ENCODE data around the gene ZBTB20. TPM values are rescaled to one million over a fixed set of nuclear protein-coding genes. Genes with fewer than 3 reads are reported as not detected.

Gene ZBTB20
- total RNA-seq, 1 donor from 2014 or later = 66.4 TPM

- Histone ChIP-seq H3K27me3 (ENCODE audit: low read depth) (no peaks in the 10 kb centered on the region), H3K36me3 (no peaks in the 10 kb centered on the region), H3K4me1 (no peaks in the 10 kb centered on the region), H3K27ac (no peak overlapping the region), H3K4me3 (no peak overlapping the region), H3K9me3 (no peaks in the 10 kb centered on the region)
- ATAC-seq (no peak), DNase-seq (no peak)
- no peak for TF ChIP-seq CTCF (IDR thresholded peaks at IDR 0.05)
- intact Hi-C loops (cut with DNase I) = no loop called here
These were observed 343.0 kb downstream of the ZBTB20 start for GRCh38 chr3:114804099-114804498.

GRCh38 chr3:114803042-114803695 is 343.9 kb downstream of the ZBTB20 start:
- no peaks in the 10 kb centered on the region for H3K36me3 ChIP-seq
- DNase-seq (no peak), ATAC-seq (no peak)
- H3K27ac ChIP-seq = no peak overlapping the region
- intact Hi-C loops (cut with DNase I) = no loop called here
- no peaks in the 10 kb centered on the region for H3K27me3 ChIP-seq (ENCODE audit: low read depth)
- no peaks in the 10 kb centered on the region for H3K4me1 ChIP-seq
- TF ChIP-seq CTCF (IDR thresholded peaks at IDR 0.05) = no peak
- no peaks in the 10 kb centered on the region for H3K9me3 ChIP-seq
- H3K4me3 ChIP-seq = no peak overlapping the region

- Histone ChIP-seq H3K4me1 (no peaks in the 10 kb centered on the region), H3K9me3 (no peaks in the 10 kb centered on the region), H3K4me3 (no peak overlapping the region), H3K27ac (no peak overlapping the region), H3K36me3 (no peaks in the 10 kb centered on the region), H3K27me3 (ENCODE audit: low read depth) (no peaks in the 10 kb centered on the region)
- intact Hi-C loops (cut with DNase I) = no loop called here
- ATAC-seq (no peak), DNase-seq (no peak)
- no peak for TF ChIP-seq CTCF (IDR thresholded peaks at IDR 0.05)
These were observed 346.6 kb downstream of the ZBTB20 start for GRCh38 chr3:114800272-114801031.

- no peak overlapping the region for H3K27ac ChIP-seq
- H3K27me3 ChIP-seq (ENCODE audit: low read depth) = no peaks in the 10 kb centered on the region
- H3K4me3 ChIP-seq = no peak overlapping the region
- no peak for ATAC-seq
- intact Hi-C loops (cut with DNase I) = no loop called here
- DNase-seq = no peak
- no peaks in the 10 kb centered on the region for H3K4me1 ChIP-seq
- H3K36me3 ChIP-seq = no peaks in the 10 kb centered on the region
- TF ChIP-seq CTCF (IDR thresholded peaks at IDR 0.05) = no peak
- H3K9me3 ChIP-seq = no peaks in the 10 kb centered on the region
These were observed 347.3 kb downstream of the ZBTB20 start for GRCh38 chr3:114799816-114800215.

GRCh38 chr3:114796796-114797195 is 350.3 kb downstream of the ZBTB20 start:
- no peaks in the 10 kb centered on the region for H3K9me3 ChIP-seq
- no peaks in the 10 kb centered on the region for H3K36me3 ChIP-seq
- H3K27me3 ChIP-seq (ENCODE audit: low read depth) = no peaks in the 10 kb centered on the region
- intact Hi-C loops (cut with DNase I) = no loop called here
- DNase-seq (no peak), ATAC-seq (no peak)
- no peaks in the 10 kb centered on the region for H3K4me1 ChIP-seq
- TF ChIP-seq CTCF (IDR thresholded peaks at IDR 0.05) = no peak
- H3K27ac ChIP-seq = no peak overlapping the region
- H3K4me3 ChIP-seq = no peak overlapping the region
